ENCODE data around the gene MICAL2.

MICAL2 gene

GRCh38 chr11:12298610-12299009, 188.2 kb downstream of the MICAL2 start:
- intact Hi-C loops (cut with micrococcal nuclease) = no loop called here
- H3K4me3 Mint-ChIP-seq = no peak overlapping the region
- H3K36me3 Mint-ChIP-seq (ENCODE audit: low read depth) = peaks cover 16% of the 10 kb centered on the region
- peaks cover 11% of the 10 kb centered on the region for H3K9me3 Mint-ChIP-seq
- H3K4me1 Mint-ChIP-seq (ENCODE audit: low read depth) = no peaks in the 10 kb centered on the region
- no peak overlapping the region for H3K27ac Mint-ChIP-seq
- no peaks in the 10 kb centered on the region for H3K27me3 Mint-ChIP-seq

DNA sequence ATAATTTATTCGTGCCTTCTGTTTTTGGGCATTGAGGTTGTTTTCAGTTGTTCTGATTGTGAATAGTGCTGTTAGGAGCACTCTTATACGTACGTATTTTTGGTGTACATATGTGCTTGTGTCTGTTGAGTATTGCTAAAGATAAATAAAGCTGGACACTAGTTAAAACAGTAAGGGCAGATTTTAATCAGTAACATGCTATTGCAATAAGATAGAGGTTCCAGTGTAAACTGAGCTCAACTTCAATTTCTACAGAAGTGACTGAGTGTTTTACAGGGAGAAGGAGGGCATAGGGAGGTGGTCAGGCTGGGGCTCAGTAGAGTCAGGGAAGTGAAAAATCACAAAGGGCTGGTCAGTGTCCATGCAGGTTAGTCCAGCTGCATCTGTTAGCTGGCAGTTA, 191.0 kb downstream of the MICAL2 start:
- Mint-ChIP-seq H3K27ac (no peak overlapping the region), H3K36me3 (ENCODE audit: low read depth) (peaks cover 12% of the 10 kb centered on the region), H3K27me3 (no peaks in the 10 kb centered on the region), H3K4me1 (ENCODE audit: low read depth) (no peaks in the 10 kb centered on the region), H3K4me3 (no peak overlapping the region), H3K9me3 (peaks cover 11% of the 10 kb centered on the region)
- intact Hi-C loops (cut with micrococcal nuclease) = no loop called here

DNA sequence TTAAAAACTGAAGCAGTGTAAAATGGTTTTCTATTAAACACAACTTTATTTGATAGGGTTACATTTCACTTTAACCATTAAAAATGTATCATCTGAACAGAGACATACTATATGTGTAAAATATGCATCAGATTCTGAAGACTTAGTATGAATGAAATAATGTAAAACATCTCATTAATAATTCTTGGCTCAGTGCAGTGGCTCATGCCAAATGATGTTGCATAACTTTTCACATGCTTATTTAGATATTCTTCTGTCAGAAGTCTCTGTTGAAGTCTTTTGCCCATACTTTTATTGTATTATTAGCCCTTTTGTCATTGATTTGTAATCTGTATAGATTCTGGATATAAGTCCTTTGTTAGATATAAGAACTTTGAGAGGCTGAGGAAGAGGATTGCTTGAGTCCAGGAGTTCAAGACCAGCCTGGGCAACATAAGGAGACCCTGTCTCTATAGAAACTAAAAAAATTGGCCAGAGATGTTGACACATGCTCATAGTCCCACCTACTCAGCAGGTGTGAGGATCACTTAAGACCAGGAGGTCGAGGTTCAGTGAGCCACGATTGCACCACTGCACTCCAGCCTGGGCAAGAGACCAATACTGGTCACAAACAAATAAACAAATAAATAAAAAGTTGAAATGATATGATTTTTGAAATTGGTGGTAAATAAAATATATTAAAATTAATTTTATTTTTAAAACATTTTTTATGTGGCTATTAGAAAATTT, 193.2 kb downstream of the MICAL2 start:
- H3K4me3 Mint-ChIP-seq = no peak overlapping the region
- intact Hi-C loops (cut with micrococcal nuclease) = no loop called here
- H3K4me1 Mint-ChIP-seq (ENCODE audit: low read depth) = no peaks in the 10 kb centered on the region
- H3K27me3 Mint-ChIP-seq = no peaks in the 10 kb centered on the region
- peaks cover 12% of the 10 kb centered on the region for H3K36me3 Mint-ChIP-seq (ENCODE audit: low read depth)
- no peak overlapping the region for H3K27ac Mint-ChIP-seq
- H3K9me3 Mint-ChIP-seq = peaks cover 11% of the 10 kb centered on the region

GRCh38 chr11:12306830-12307229, 196.4 kb downstream of the MICAL2 start:
- Mint-ChIP-seq H3K4me1 (ENCODE audit: low read depth) (no peaks in the 10 kb centered on the region), H3K9me3 (peaks cover 8% of the 10 kb centered on the region), H3K27me3 (no peaks in the 10 kb centered on the region), H3K4me3 (no peak overlapping the region), H3K36me3 (ENCODE audit: low read depth) (no peaks in the 10 kb centered on the region), H3K27ac (no peak overlapping the region)
- intact Hi-C loops (cut with micrococcal nuclease) = no loop called here

- Mint-ChIP-seq H3K27ac (no peak overlapping the region), H3K27me3 (no peaks in the 10 kb centered on the region), H3K4me3 (no peak overlapping the region), H3K9me3 (peaks cover 14% of the 10 kb centered on the region), H3K4me1 (ENCODE audit: low read depth) (no peaks in the 10 kb centered on the region), H3K36me3 (ENCODE audit: low read depth) (no peaks in the 10 kb centered on the region)
- intact Hi-C loops (cut with micrococcal nuclease) = no loop called here
Observed at GRCh38 chr11:12312132-12312531, 201.7 kb downstream of the MICAL2 start.
